Activated naive CD4-positive, alpha-beta T cell treated with anti-CD3 and anti-CD28 coated beads, Interleukin-2, amount 50 U/mL, for 72 hours (primary cell): ENCODE results near the gene OBI1. TPM values are rescaled to one million over a fixed set of nuclear protein-coding genes. Genes with fewer than 3 reads are reported as not detected.

Source experiments
- ATAC-seq, 2 donors: fragments of 150-1000 bp; cut with Tn5 transposase; 2 replicates each; pipeline ENCODE4 v1.10.0; 2021; ENCODE audit warnings: mild to moderate bottlenecking in 2 of 2, moderate library complexity in 2 of 2
- DNase-seq, 2 donors: peaks; one replicate each; pipeline ENCODE4 v3.0.0; 2021 to 2022; ENCODE audit warnings: low spot score in 2 of 2
- H3K27ac Mint-ChIP-seq, 2 donors: one replicate each; pipeline ENCODE4 v1.8.0; 2022; ENCODE audit warnings: mild to moderate bottlenecking in 2 of 2, mixed read lengths in 2 of 2
- H3K36me3 Mint-ChIP-seq, 2 donors: one replicate each; pipeline ENCODE4 v1.8.0; 2022; ENCODE audit warnings: mixed read lengths in 2 of 2
- H3K9me3 Mint-ChIP-seq, 2 donors: one replicate each; pipeline ENCODE4 v1.8.0; 2022; ENCODE audit warnings: mixed read lengths in 2 of 2
- total RNA-seq, 2 donors: library from RNA; stranded (reverse); gene quantifications; one replicate each; pipeline ENCODE4 v1.2.3, GENCODE V29; 2022

OBI1 gene
- total RNA-seq, 2 donors from 2014 or later = 14.8 to 16.9 TPM

- H3K36me3 Mint-ChIP-seq = peaks cover 12 to 18% of the 10 kb centered on the region in 2 donors
- H3K9me3 Mint-ChIP-seq = peaks cover 0 to 5% of the 10 kb centered on the region in 2 donors
- no peak overlapping the region for H3K27ac Mint-ChIP-seq
- no peak for DNase-seq
- ATAC-seq = no peak
Measured at GRCh38 chr13:78610381-78610883, 48.5 kb downstream of the OBI1 start.

- ATAC-seq (peak in 1 of 2 donors; percentile 21), DNase-seq (no peak)
- Mint-ChIP-seq H3K27ac (no peak overlapping the region), H3K36me3 (peaks cover 5 to 13% of the 10 kb centered on the region in 2 donors), H3K9me3 (peaks cover 0 to 3% of the 10 kb centered on the region in 2 donors)
Measured at GRCh38 chr13:78609464-78610205, 49.3 kb downstream of the OBI1 start.

GRCh38 chr13:78608688-78609463, 50.1 kb downstream of the OBI1 start:
- no peak for ATAC-seq
- H3K27ac Mint-ChIP-seq = no peak overlapping the region
- DNase-seq = no peak

GRCh38 chr13:78608252-78608687, 50.7 kb downstream of the OBI1 start:
- H3K36me3 Mint-ChIP-seq = peaks cover 0 to 16% of the 10 kb centered on the region in 2 donors
- ATAC-seq (no peak), DNase-seq (no peak)
- peak overlapping the region in 1 of 2 donors; percentile 29 for H3K27ac Mint-ChIP-seq
- no peaks in the 10 kb centered on the region for H3K9me3 Mint-ChIP-seq

More at GRCh38 chr13:78608688-78609463, 50.1 kb downstream of the OBI1 start:
- H3K36me3 Mint-ChIP-seq = peaks cover 0 to 10% of the 10 kb centered on the region in 2 donors
- no peaks in the 10 kb centered on the region for H3K9me3 Mint-ChIP-seq

GRCh38 chr13:78607409-78608251, 51.3 kb downstream of the OBI1 start:
- Mint-ChIP-seq H3K36me3 (peaks cover 1 to 18% of the 10 kb centered on the region in 2 donors), H3K27ac (peak overlapping the region in 1 of 2 donors; percentile 29), H3K9me3 (no peaks in the 10 kb centered on the region)
- DNase-seq (no peak), ATAC-seq (no peak)

GRCh38 chr13:78606471-78607408, 52.2 kb downstream of the OBI1 start:
- Mint-ChIP-seq H3K36me3 (peaks cover 6 to 24% of the 10 kb centered on the region in 2 donors), H3K27ac (no peak overlapping the region), H3K9me3 (no peaks in the 10 kb centered on the region)
- ATAC-seq = no peak
- DNase-seq = no peak

GRCh38 chr13:78604782-78605611, 54.0 kb downstream of the OBI1 start:
- H3K27ac Mint-ChIP-seq = no peak overlapping the region
- ATAC-seq (no peak), DNase-seq (no peak)
- H3K9me3 Mint-ChIP-seq = no peaks in the 10 kb centered on the region
- H3K36me3 Mint-ChIP-seq = peaks cover 6 to 30% of the 10 kb centered on the region in 2 donors

- H3K9me3 Mint-ChIP-seq = no peaks in the 10 kb centered on the region
- peaks cover 6 to 35% of the 10 kb centered on the region in 2 donors for H3K36me3 Mint-ChIP-seq
- ATAC-seq (peak; percentile 87 to 88), DNase-seq (peak in 1 of 2 donors; percentile 65)
- H3K27ac Mint-ChIP-seq = peak within 1 kb of the TSS in 1 of 2 donors; percentile 87
Measured at GRCh38 chr13:78603240-78603957, 55.6 kb downstream of the OBI1 start, which contains the start of gene POU4F1. TSS of gene POU4F1 (minus strand) at chr13:78603552. CDS start at chr13:78603326, 226 bp downstream.

GRCh38 chr13:78602561-78603239, 56.3 kb downstream of the OBI1 start:
- ATAC-seq (peak; percentile 6 to 18), DNase-seq (no peak)
- Mint-ChIP-seq H3K9me3 (no peaks in the 10 kb centered on the region), H3K27ac (peak overlapping the region in 1 of 2 donors; percentile 87), H3K36me3 (peaks cover 6 to 36% of the 10 kb centered on the region in 2 donors)

GRCh38 chr13:78601874-78602560, 56.9 kb downstream of the OBI1 start:
- Mint-ChIP-seq H3K9me3 (no peaks in the 10 kb centered on the region), H3K36me3 (peaks cover 12 to 40% of the 10 kb centered on the region in 2 donors), H3K27ac (peak overlapping the region in 1 of 2 donors; percentile 87)
- no peak for ATAC-seq
- DNase-seq = no peak

- Mint-ChIP-seq H3K36me3 (peaks cover 14 to 38% of the 10 kb centered on the region in 2 donors), H3K27ac (no peak overlapping the region), H3K9me3 (no peaks in the 10 kb centered on the region)
- DNase-seq = no peak
- no peak for ATAC-seq
Measured at GRCh38 chr13:78601124-78601873, 57.7 kb downstream of the OBI1 start.

GRCh38 chr13:78600280-78600883, 58.6 kb downstream of the OBI1 start:
- DNase-seq (no peak), ATAC-seq (no peak)
- no peaks in the 10 kb centered on the region for H3K9me3 Mint-ChIP-seq
- H3K36me3 Mint-ChIP-seq = peaks cover 14 to 41% of the 10 kb centered on the region in 2 donors
- H3K27ac Mint-ChIP-seq = no peak overlapping the region
